ENCODE measurements around the gene INS.
A peak's percentile ranks its signal among the peaks of the same experiment; 100 is the strongest.

The INS gene

DNA sequence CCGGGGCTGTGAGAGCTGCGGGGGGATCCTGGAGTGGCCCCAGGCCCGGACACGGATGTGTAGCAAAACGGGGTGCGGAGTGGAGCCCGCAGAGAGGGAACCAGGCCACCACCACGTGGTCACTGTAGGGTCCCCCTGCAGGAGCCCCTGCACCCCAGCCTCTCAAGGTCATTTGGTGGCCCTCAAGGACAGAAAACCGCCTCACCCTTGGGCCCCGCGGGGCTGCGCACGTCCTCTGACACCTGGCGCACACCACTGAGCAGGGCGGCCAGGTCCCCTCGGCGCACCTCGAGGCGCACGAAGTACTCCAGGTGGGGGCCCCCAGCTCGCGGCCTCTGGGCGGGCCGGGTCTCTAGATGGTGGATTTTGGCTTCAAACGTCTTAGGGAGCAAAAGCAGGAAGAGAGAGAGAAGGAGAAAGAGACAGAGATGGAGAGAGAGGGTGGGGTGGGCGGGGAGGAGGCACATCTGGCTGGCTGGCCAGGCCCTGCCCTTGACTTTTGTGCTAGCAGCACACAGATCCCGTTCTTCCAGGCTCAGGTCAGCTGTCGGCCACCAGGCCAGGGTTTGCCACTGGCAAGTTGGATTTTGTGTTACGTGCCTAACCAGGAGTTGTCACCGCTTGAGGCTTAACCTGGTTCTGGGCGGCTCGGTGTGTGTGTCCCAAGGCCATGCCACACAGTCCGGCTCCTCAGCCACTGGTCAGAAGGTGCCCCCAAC lies 7.4 kb upstream of the INS start:
- TF ChIP-seq TAF1 (IDR thresholded peaks at IDR 0.05; ENCODE audit: low read depth, low read length) (no peak), SPI1 (IDR thresholded peaks at IDR 0.05; ENCODE audit: low read depth, low read length) (no peak), PAX5 (IDR thresholded peaks at IDR 0.05; ENCODE audit: insufficient read depth, low read length, severe bottlenecking) (no peak), POLR2A (IDR thresholded peaks at IDR 0.05; ENCODE audit: low read depth, low read length) (no peak), POU2F2 (IDR thresholded peaks at IDR 0.05; ENCODE audit: low read depth, low read length) (no peak), POLR2AphosphoS5 (IDR thresholded peaks at IDR 0.05; ENCODE audit: low read depth, low read length) (no peak)
- DNase-seq (ENCODE audit: insufficient read length, low spot score), result no peak
- no peak for FAIRE-seq

DNA sequence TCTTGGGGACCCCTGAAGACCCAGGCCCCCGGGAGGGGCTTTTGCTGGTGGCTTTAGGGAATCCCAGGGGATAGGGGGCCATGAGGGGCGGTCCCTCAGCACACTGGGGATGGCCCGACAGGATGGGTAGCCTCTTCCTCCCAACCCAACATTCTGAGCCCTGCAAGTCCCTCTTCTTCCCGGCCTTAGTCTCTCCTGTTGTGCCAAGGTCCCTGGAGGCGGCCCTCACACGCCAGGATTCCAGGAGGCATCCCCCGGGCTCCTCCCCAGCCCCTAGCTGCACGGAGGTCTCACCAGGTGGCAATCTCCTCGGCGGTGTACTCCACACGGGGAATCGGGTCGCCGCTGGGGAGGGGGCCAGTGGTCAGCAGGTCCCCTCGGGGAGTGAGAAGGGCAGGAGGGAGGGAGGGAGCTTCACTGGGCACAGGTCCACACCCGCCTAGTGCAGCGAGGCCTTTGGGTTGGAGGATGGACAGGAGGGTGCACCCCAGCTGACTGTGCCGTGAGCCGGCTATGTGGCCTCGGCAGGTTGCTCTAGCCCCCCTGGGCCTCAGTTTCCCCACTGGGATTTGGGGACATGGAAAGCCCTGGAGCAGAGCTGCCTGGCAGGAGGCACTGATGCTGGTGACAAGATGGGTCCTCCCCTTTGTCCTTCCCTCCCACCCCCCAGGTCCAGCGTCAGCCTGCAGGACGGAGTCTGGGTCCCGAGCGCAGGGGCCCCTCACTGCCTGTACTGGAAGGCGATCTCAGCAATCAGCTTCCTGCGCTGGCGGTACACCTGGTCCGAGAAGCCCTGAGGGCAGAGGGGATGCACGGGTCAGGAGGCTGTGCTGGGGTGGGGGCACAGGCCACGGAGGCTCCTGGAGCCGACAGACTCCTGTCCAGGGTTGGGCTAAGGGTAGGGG lies 6.4 kb upstream of the INS start:
- DNase-seq (ENCODE audit: insufficient read length, low spot score) (no peak), FAIRE-seq (no peak)
- no peak for TF ChIP-seq PAX5 (IDR thresholded peaks at IDR 0.05; ENCODE audit: insufficient read depth, low read length, severe bottlenecking)
- TF ChIP-seq POU2F2 (IDR thresholded peaks at IDR 0.05; ENCODE audit: low read depth, low read length), result no peak
- no peak for TF ChIP-seq POLR2A (IDR thresholded peaks at IDR 0.05; ENCODE audit: low read depth, low read length)
- no peak for TF ChIP-seq POLR2AphosphoS5 (IDR thresholded peaks at IDR 0.05; ENCODE audit: low read depth, low read length)

DNA sequence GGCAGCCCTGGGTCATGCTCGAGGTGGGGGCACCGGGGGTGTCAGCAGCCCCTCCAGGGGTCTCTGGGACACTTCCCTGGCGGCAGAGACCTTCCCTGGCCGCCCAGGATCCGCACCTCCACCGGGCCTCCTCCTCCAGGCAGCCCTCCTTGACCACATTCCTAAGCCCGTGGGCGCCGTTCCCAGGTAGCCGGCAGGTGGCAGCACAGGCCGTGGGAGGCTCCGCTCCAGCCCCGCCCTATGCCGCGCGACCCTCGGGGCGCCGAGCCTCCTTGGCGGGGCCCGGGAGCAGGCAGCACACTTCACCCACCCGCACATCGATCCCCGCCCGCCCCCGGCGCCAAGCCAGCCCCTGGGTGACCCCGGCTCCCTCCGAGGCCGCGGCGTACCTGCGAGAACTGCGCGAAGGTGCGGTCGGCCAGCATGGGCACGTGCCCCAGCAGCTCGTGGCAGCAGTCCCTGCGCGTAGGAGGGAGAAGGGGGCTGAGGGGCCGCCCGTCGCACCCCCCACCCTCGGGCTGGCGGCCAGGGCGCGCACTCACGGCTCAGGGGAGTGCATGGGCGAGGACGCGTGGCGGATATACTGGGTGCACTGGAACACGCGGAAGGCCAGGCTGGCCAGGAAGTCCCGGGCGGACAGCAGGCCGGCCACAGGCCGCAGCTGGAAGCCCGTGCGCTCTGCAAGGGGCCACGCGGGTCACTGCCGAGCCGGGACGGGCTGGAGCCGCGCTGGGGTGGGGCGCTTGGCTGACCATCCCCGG lies 5.3 kb upstream of the INS start:
- no peak for TF ChIP-seq POLR2A (IDR thresholded peaks at IDR 0.05; ENCODE audit: low read depth, low read length)
- no peak for TF ChIP-seq SPI1 (IDR thresholded peaks at IDR 0.05; ENCODE audit: low read depth, low read length)
- no peak for TF ChIP-seq POLR2AphosphoS5 (IDR thresholded peaks at IDR 0.05; ENCODE audit: low read depth, low read length)
- no peak for TF ChIP-seq PAX5 (IDR thresholded peaks at IDR 0.05; ENCODE audit: insufficient read depth, low read length, severe bottlenecking)
- no peak for TF ChIP-seq POU2F2 (IDR thresholded peaks at IDR 0.05; ENCODE audit: low read depth, low read length)
- TF ChIP-seq TAF1 (IDR thresholded peaks at IDR 0.05; ENCODE audit: low read depth, low read length), result no peak
- FAIRE-seq (no peak), DNase-seq (ENCODE audit: insufficient read length, low spot score) (peak; percentile 79)

DNA sequence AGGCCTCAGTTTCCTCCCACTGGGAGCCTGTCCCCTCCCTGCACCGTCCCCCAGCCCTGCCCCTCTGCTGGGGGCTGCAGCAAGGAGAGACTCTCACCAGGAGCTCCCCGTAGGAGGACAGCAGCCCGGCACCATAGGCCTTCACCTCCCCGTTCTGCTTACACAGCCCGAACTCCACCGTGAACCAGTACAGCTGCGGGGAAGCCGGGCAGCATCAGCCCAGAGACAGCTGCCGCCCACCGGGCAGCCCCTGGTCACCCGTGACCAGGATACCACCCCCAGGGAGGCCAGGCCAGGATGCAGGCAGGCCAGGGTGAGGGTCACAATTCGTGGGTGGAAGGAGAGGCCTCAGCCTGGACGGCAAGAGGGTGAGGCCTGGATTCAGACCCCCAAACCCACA lies 4.6 kb upstream of the INS start:
- DNase-seq (ENCODE audit: insufficient read length, low spot score), result no peak
- no peak for TF ChIP-seq POU2F2 (IDR thresholded peaks at IDR 0.05; ENCODE audit: low read depth, low read length)
- TF ChIP-seq TAF1 (IDR thresholded peaks at IDR 0.05; ENCODE audit: low read depth, low read length), result no peak
- no peak for TF ChIP-seq SPI1 (IDR thresholded peaks at IDR 0.05; ENCODE audit: low read depth, low read length)
- no peak for TF ChIP-seq POLR2A (IDR thresholded peaks at IDR 0.05; ENCODE audit: low read depth, low read length)
- no peak for TF ChIP-seq POLR2AphosphoS5 (IDR thresholded peaks at IDR 0.05; ENCODE audit: low read depth, low read length)
- TF ChIP-seq PAX5 (IDR thresholded peaks at IDR 0.05; ENCODE audit: insufficient read depth, low read length, severe bottlenecking), result no peak
- FAIRE-seq, result no peak

DNA sequence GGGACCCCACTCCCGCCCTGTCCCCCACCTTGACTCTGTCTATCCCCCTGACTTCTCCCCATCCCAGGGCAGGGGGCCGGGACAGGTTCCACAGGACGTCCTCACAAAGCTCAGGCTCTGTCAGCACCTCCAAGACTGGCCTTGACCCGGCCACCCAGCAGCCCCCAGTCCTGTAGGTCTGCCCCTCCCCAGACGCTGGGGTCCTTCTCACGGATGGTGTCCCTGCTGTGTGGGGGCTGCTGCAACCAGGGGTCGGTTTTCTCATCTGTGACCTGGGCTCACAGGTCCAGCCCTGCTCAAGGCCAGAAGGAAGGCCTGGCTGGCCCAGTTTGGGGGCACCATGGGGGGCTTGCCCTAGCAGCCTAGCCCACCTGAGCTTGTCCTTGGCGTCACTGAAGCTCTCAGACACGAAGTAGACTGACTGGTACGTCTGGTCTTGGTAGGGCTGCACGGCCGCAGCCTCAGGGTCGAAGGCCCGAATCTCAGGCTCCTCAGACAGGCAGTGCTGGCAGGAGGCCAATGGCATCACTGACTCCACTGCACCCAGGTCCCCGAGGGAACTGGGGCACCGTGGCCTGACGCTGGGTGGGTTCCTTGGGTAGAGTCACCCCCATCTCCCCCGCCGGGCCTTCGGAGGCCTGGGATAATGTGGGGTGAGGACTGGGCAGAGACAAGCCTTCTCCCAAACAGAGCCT lies 4.0 kb upstream of the INS start:
- DNase-seq (ENCODE audit: insufficient read length, low spot score) (no peak), FAIRE-seq (no peak)
- TF ChIP-seq SPI1 (IDR thresholded peaks at IDR 0.05; ENCODE audit: low read depth, low read length), result no peak
- no peak for TF ChIP-seq POLR2A (IDR thresholded peaks at IDR 0.05; ENCODE audit: low read depth, low read length)
- no peak for TF ChIP-seq PAX5 (IDR thresholded peaks at IDR 0.05; ENCODE audit: insufficient read depth, low read length, severe bottlenecking)
- TF ChIP-seq POLR2AphosphoS5 (IDR thresholded peaks at IDR 0.05; ENCODE audit: low read depth, low read length), result no peak
- no peak for TF ChIP-seq TAF1 (IDR thresholded peaks at IDR 0.05; ENCODE audit: low read depth, low read length)
- no peak for TF ChIP-seq POU2F2 (IDR thresholded peaks at IDR 0.05; ENCODE audit: low read depth, low read length)

DNA sequence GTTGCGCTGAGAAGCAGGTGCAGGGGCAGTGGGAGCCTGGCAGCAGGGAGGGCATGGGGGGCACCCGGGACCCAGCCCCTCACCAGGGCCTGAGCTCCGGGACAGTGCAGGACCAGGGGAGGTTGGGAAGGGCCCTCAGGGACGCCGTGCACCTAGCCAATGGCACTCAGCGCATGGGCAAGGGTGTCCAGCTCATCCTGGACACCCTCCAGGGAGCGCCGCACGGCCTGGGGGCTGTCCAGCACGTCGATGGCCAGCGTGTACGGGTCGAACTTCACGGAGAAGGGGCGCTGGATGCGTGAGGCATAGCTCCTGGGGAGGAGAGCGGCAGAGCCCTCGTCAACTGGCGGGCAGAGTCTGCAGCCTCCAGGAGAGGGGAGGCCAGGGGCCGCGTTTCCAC lies 3.1 kb upstream of the INS start:
- FAIRE-seq (no peak), DNase-seq (ENCODE audit: insufficient read length, low spot score) (no peak)
- no peak for TF ChIP-seq TAF1 (IDR thresholded peaks at IDR 0.05; ENCODE audit: low read depth, low read length)
- no peak for TF ChIP-seq SPI1 (IDR thresholded peaks at IDR 0.05; ENCODE audit: low read depth, low read length)
- TF ChIP-seq PAX5 (IDR thresholded peaks at IDR 0.05; ENCODE audit: insufficient read depth, low read length, severe bottlenecking), result no peak
- no peak for TF ChIP-seq POLR2A (IDR thresholded peaks at IDR 0.05; ENCODE audit: low read depth, low read length)
- no peak for TF ChIP-seq POLR2AphosphoS5 (IDR thresholded peaks at IDR 0.05; ENCODE audit: low read depth, low read length)
- no peak for TF ChIP-seq POU2F2 (IDR thresholded peaks at IDR 0.05; ENCODE audit: low read depth, low read length)

DNA sequence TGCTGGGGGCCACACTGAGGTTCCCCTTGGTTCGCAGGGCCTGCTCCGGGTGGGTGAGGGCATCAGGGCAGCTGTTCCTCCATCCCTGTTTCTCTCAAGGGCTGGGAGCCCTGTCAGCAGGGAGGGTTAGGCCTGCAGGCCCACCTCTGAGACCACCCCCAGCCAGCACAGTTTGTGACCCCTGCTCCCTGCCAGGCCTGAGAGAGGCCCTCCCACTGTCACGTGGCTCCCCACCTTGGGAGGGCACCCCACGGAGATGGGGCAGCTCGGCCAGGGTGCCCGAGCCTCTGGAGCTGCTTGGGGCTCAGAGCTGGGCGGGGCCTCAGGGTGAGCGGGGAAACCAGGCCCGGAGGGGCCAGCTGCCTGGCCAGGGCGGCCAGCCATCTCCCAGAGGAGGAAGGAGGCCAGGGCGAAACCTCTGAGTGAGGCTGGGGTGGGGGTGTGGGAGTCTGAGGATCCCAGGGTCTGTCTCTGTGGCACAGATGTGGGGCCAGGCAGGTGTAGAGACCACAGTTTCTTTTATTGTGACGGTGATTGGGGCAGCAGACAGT lies 2.5 kb upstream of the INS start:
- TF ChIP-seq TAF1 (IDR thresholded peaks at IDR 0.05; ENCODE audit: low read depth, low read length), result no peak
- TF ChIP-seq POLR2AphosphoS5 (IDR thresholded peaks at IDR 0.05; ENCODE audit: low read depth, low read length), result no peak
- no peak for TF ChIP-seq PAX5 (IDR thresholded peaks at IDR 0.05; ENCODE audit: insufficient read depth, low read length, severe bottlenecking)
- no peak for TF ChIP-seq POLR2A (IDR thresholded peaks at IDR 0.05; ENCODE audit: low read depth, low read length)
- TF ChIP-seq POU2F2 (IDR thresholded peaks at IDR 0.05; ENCODE audit: low read depth, low read length), result no peak
- no peak for TF ChIP-seq SPI1 (IDR thresholded peaks at IDR 0.05; ENCODE audit: low read depth, low read length)
- DNase-seq (ENCODE audit: insufficient read length, low spot score) (no peak), FAIRE-seq (no peak)

All from GM12891 (cell line).